Measurements from ENCODE around the gene CCDC141. TPM values are rescaled to one million over a fixed set of nuclear protein-coding genes. Genes with fewer than 3 reads are reported as not detected.

Gene CCDC141
- total and polyA plus RNA-seq, 2 experiments from 2014 or later, result 11.7 to 13.4 TPM

DNA sequence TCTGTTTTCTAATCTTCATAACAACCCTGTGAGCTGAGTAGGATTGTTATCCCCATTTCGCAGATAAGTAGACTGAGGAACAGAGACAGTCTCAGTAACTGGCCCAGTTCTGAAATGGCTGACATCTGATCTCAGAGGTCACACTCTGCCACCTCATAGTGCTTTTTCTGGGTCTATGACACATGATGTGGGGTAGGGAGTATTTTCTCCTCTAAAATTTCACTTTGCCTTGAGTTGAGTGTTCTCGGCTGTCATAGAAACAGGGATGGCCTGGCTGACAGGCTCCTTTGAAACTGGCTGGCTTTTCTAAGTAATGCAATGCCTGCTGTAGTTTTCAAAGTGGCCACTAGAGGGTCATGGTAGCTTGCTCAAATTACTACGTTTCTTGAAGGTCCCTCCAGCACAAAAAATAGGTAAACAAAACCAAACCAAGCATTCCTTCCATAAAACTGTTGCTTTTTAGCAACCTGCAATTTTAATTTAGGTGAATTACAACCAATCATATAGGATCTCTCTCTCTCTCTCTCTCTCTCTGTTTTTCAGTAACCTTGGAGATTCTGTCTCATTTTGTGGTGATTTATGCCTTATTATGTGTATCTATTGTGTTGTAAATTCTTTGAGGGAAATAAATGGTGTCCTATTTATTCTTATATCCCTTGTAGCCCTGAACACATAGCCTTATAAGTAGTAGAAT, 158.5 kb downstream of the CCDC141 start:
- no peaks in the 10 kb centered on the region for H3K27me3 ChIP-seq (ENCODE audit: insufficient read depth)
- TF ChIP-seq JUNB (IDR thresholded peaks at IDR 0.05; ENCODE audit: unreplicated experiment) (no peak), ZNF331 (CRISPR knock-in tag; IDR thresholded peaks at IDR 0.05; ENCODE audit: low read depth) (no peak), CREB1 (CRISPR knock-in tag; IDR thresholded peaks at IDR 0.05; ENCODE audit: low read depth) (no peak), POLR2AphosphoS5 (IDR thresholded peaks at IDR 0.05; ENCODE audit: low read depth) (no peak)
- TF ChIP-seq, protein P1, sequence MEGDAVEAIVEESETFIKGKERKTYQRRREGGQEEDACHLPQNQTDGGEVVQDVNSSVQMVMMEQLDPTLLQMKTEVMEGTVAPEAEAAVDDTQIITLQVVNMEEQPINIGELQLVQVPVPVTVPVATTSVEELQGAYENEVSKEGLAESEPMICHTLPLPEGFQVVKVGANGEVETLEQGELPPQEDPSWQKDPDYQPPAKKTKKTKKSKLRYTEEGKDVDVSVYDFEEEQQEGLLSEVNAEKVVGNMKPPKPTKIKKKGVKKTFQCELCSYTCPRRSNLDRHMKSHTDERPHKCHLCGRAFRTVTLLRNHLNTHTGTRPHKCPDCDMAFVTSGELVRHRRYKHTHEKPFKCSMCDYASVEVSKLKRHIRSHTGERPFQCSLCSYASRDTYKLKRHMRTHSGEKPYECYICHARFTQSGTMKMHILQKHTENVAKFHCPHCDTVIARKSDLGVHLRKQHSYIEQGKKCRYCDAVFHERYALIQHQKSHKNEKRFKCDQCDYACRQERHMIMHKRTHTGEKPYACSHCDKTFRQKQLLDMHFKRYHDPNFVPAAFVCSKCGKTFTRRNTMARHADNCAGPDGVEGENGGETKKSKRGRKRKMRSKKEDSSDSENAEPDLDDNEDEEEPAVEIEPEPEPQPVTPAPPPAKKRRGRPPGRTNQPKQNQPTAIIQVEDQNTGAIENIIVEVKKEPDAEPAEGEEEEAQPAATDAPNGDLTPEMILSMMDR (conservative IDR thresholded peaks at IDR 0.05; ENCODE audit: low read depth in 2 of 2), result peak; percentile 77 to 90
- TF ChIP-seq, protein P2, sequence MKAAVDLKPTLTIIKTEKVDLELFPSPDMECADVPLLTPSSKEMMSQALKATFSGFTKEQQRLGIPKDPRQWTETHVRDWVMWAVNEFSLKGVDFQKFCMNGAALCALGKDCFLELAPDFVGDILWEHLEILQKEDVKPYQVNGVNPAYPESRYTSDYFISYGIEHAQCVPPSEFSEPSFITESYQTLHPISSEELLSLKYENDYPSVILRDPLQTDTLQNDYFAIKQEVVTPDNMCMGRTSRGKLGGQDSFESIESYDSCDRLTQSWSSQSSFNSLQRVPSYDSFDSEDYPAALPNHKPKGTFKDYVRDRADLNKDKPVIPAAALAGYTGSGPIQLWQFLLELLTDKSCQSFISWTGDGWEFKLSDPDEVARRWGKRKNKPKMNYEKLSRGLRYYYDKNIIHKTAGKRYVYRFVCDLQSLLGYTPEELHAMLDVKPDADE (IDR thresholded peaks at IDR 0.05), result no peak
- TF ChIP-seq, protein P3, sequence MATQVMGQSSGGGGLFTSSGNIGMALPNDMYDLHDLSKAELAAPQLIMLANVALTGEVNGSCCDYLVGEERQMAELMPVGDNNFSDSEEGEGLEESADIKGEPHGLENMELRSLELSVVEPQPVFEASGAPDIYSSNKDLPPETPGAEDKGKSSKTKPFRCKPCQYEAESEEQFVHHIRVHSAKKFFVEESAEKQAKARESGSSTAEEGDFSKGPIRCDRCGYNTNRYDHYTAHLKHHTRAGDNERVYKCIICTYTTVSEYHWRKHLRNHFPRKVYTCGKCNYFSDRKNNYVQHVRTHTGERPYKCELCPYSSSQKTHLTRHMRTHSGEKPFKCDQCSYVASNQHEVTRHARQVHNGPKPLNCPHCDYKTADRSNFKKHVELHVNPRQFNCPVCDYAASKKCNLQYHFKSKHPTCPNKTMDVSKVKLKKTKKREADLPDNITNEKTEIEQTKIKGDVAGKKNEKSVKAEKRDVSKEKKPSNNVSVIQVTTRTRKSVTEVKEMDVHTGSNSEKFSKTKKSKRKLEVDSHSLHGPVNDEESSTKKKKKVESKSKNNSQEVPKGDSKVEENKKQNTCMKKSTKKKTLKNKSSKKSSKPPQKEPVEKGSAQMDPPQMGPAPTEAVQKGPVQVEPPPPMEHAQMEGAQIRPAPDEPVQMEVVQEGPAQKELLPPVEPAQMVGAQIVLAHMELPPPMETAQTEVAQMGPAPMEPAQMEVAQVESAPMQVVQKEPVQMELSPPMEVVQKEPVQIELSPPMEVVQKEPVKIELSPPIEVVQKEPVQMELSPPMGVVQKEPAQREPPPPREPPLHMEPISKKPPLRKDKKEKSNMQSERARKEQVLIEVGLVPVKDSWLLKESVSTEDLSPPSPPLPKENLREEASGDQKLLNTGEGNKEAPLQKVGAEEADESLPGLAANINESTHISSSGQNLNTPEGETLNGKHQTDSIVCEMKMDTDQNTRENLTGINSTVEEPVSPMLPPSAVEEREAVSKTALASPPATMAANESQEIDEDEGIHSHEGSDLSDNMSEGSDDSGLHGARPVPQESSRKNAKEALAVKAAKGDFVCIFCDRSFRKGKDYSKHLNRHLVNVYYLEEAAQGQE (IDR thresholded peaks at IDR 0.05; ENCODE audit: unreplicated experiment), result no peak
- no peaks in the 10 kb centered on the region for H3K9me3 Mint-ChIP-seq
- H3K36me3 Mint-ChIP-seq (ENCODE audit: low read depth), result no peaks in the 10 kb centered on the region
- peak; percentile 95 for DNase-seq (ENCODE audit: low spot score)
- no peaks in the 10 kb centered on the region for H4K20me1 ChIP-seq (replicated peaks; ENCODE audit: insufficient read depth)
- H3F3A ChIP-seq (replicated peaks; ENCODE audit: low read depth), result no peaks in the 10 kb centered on the region
- H3K4me3 ChIP-seq, result no peak overlapping the region
- no peaks in the 10 kb centered on the region for H3K27me3 Mint-ChIP-seq (ENCODE audit: insufficient read depth, low read depth, poor library complexity)
- no peaks in the 10 kb centered on the region for H3K79me2 ChIP-seq (replicated peaks; ENCODE audit: insufficient read depth)
- ATAC-seq, result peak; percentile 86
- H3K27ac Mint-ChIP-seq, result peak overlapping the region; percentile 36; the same call in 1 of the 2 replicates
- H3K36me3 ChIP-seq (ENCODE audit: insufficient read depth), result no peaks in the 10 kb centered on the region
- no peak overlapping the region for H3K27ac ChIP-seq (ENCODE audit: low read depth)
- H2AFZ ChIP-seq, result no peak overlapping the region
- H3K9me2 ChIP-seq (ENCODE audit: insufficient read depth), result no peaks in the 10 kb centered on the region
- no peak overlapping the region for H3K4me2 ChIP-seq
- H3K4me3 Mint-ChIP-seq, result no peak overlapping the region
- no peaks in the 10 kb centered on the region for H3K4me1 ChIP-seq (ENCODE audit: insufficient read depth)
- H3K4me1 Mint-ChIP-seq, result peaks cover 21% of the 10 kb centered on the region

DNA sequence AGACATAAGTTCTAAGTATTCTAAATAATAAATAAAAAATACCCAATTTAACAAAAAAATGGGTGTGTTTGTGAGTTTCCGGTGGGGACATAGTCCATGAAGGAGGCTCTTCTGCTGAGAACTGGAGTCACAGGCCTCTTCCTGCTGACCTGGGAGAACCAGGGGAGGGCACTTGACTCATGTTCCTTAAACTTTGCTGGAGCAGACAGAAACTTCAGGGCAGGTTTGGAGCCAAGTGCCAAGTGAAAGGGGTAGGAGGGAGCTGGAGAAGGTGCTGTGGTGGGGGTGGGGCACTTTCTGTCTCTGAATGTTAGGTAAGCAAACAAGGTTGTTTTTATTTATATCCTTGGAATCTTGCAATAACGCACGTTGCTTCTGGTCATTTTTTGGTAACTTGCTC, 163.9 kb downstream of the CCDC141 start:
- H3K79me2 ChIP-seq (replicated peaks; ENCODE audit: insufficient read depth), result no peaks in the 10 kb centered on the region
- H3K27ac Mint-ChIP-seq, result no peak overlapping the region; the same call in 1 of the 2 replicates
- H3K9me3 Mint-ChIP-seq, result no peaks in the 10 kb centered on the region
- no peaks in the 10 kb centered on the region for H4K20me1 ChIP-seq (replicated peaks; ENCODE audit: insufficient read depth)
- no peaks in the 10 kb centered on the region for H3K4me1 ChIP-seq (ENCODE audit: insufficient read depth)
- H3K27ac ChIP-seq (ENCODE audit: low read depth), result no peak overlapping the region
- no peaks in the 10 kb centered on the region for H3K27me3 ChIP-seq (ENCODE audit: insufficient read depth)
- H3K36me3 Mint-ChIP-seq (ENCODE audit: low read depth), result no peaks in the 10 kb centered on the region; the same call in 1 of the 3 replicates
- H3K4me3 Mint-ChIP-seq, result no peak overlapping the region
- H3K4me3 ChIP-seq, result no peak overlapping the region
- peaks cover 1% of the 10 kb centered on the region for H3K27me3 Mint-ChIP-seq (ENCODE audit: insufficient read depth, low read depth, poor library complexity)
- no peak overlapping the region for H2AFZ ChIP-seq
- ATAC-seq, result peak; percentile 57
- no peaks in the 10 kb centered on the region for H3K36me3 ChIP-seq (ENCODE audit: insufficient read depth)
- DNase-seq (ENCODE audit: low spot score), result peak; percentile 18
- H3K4me2 ChIP-seq, result no peak overlapping the region
- peaks cover 8% of the 10 kb centered on the region; the same call in 2 of the 3 replicates for H3K4me1 Mint-ChIP-seq
- no peaks in the 10 kb centered on the region for H3K9me2 ChIP-seq (ENCODE audit: insufficient read depth)
- no peaks in the 10 kb centered on the region for H3F3A ChIP-seq (replicated peaks; ENCODE audit: low read depth)
- TF ChIP-seq, protein P1 (conservative IDR thresholded peaks at IDR 0.05; ENCODE audit: low read depth in 2 of 2), result no peak
- TF ChIP-seq, protein P2 (IDR thresholded peaks at IDR 0.05), result no peak
- TF ChIP-seq CREB1 (CRISPR knock-in tag; IDR thresholded peaks at IDR 0.05; ENCODE audit: low read depth), result no peak
- no peak for TF ChIP-seq POLR2AphosphoS5 (IDR thresholded peaks at IDR 0.05; ENCODE audit: low read depth)
- TF ChIP-seq EZH2phosphoT487 (IDR thresholded peaks at IDR 0.05; ENCODE audit: unreplicated experiment), result no peak
- TF ChIP-seq ZNF114 (CRISPR knock-in tag; IDR thresholded peaks at IDR 0.05), result no peak
- TF ChIP-seq NANOG (IDR thresholded peaks at IDR 0.05; ENCODE audit: borderline replicate concordance), result no peak

All from GM23338 (cell line).